Activated CD8-positive, alpha-beta T cell treated with anti-CD3 and anti-CD28 coated beads for 36 hours (primary cell): ENCODE data around the gene AFP. TPM values are rescaled to one million over a fixed set of nuclear protein-coding genes. Genes with fewer than 3 reads are reported as not detected.

ENCODE experiments used
- ATAC-seq: fragments of 200-7000 bp; cut with Tn5 transposase; one replicate; pipeline ENCODE4 v1.10.0; 2021; ENCODE audit warnings: mild to moderate bottlenecking, moderate library complexity
- CTCF ChIA-PET: fragments of 350-600 bp; sonication (Branson Sonifier 250); formaldehyde crosslinking; loops from one replicate; lab custom pipeline; 2021; ENCODE audit warnings: antibody characterized with exemption; lab: Charles Lee
- POLR2A ChIA-PET: fragments of 350-600 bp; sonication (Branson Sonifier 250); formaldehyde crosslinking; loops from one replicate; lab custom pipeline; 2021; ENCODE audit warnings: antibody characterized with exemption; lab: Charles Lee
- DNase-seq: peaks from one replicate; pipeline ENCODE4 v3.0.0-alpha.2; 2020
- H3K27ac Mint-ChIP-seq: one replicate; pipeline ENCODE4 v1.8.0; 2021; ENCODE audit warnings: mild to moderate bottlenecking, mixed read lengths
- H3K27me3 Mint-ChIP-seq: one replicate; pipeline ENCODE4 v1.8.0; 2021; ENCODE audit warnings: mixed read lengths
- H3K36me3 Mint-ChIP-seq: one replicate; pipeline ENCODE4 v1.8.0; 2021; ENCODE audit warnings: low read depth, mixed read lengths
- H3K4me1 Mint-ChIP-seq: one replicate; pipeline ENCODE4 v1.8.0; 2021; ENCODE audit warnings: low read depth, mixed read lengths
- H3K4me3 Mint-ChIP-seq: one replicate; pipeline ENCODE4 v1.8.0; 2021; ENCODE audit warnings: mild to moderate bottlenecking, moderate library complexity, mixed read lengths
- H3K9me3 Mint-ChIP-seq: one replicate; pipeline ENCODE4 v1.8.0; 2021; ENCODE audit warnings: mixed read lengths
- intact Hi-C: fragments of 100-400 bp; cut with micrococcal nuclease; formaldehyde crosslinking; loops from one replicate; pipeline ENCODE4 v1.10.0; 2022
- total RNA-seq, 2 experiments: library from RNA; stranded (reverse); gene quantifications; one replicate each; pipeline ENCODE4 v1.2.3, GENCODE V29; 2021
- TF ChIP-seq, protein P1 (sequence below): fragments of 200-600 bp; IDR thresholded peaks from one replicate; pipeline ENCODE4 v1.8.0; 2022; ENCODE audit warnings: antibody characterized with exemption, mild to moderate bottlenecking

Gene AFP
- total RNA-seq, 2 experiments from 2014 or later = not detected

DNA sequence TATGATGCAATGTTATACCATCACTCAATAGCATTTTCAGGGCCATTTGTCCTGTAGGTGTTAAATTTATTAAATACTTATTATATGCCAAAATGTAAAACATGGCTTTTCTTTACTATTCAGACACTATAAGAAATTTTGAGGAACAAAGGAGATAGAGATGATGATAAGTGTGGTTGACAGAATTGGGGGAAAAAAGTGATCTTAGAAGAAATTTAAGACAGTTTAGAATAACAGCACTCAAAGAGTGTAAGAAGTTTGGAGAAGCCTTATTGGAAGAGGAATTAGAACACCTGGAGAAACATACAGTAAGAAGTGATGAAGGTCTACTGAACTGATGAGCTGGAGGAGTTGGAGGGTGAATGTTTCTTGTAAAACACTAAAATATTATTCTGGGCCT lies 12.8 kb upstream of the AFP start:
- Mint-ChIP-seq H3K27ac (no peak overlapping the region), H3K9me3 (no peaks in the 10 kb centered on the region), H3K4me1 (no peaks in the 10 kb centered on the region), H3K4me3 (no peak overlapping the region), H3K27me3 (peaks cover 3% of the 10 kb centered on the region), H3K36me3 (no peaks in the 10 kb centered on the region)
- ATAC-seq (no peak), DNase-seq (no peak)
- TF ChIP-seq, protein P1, sequence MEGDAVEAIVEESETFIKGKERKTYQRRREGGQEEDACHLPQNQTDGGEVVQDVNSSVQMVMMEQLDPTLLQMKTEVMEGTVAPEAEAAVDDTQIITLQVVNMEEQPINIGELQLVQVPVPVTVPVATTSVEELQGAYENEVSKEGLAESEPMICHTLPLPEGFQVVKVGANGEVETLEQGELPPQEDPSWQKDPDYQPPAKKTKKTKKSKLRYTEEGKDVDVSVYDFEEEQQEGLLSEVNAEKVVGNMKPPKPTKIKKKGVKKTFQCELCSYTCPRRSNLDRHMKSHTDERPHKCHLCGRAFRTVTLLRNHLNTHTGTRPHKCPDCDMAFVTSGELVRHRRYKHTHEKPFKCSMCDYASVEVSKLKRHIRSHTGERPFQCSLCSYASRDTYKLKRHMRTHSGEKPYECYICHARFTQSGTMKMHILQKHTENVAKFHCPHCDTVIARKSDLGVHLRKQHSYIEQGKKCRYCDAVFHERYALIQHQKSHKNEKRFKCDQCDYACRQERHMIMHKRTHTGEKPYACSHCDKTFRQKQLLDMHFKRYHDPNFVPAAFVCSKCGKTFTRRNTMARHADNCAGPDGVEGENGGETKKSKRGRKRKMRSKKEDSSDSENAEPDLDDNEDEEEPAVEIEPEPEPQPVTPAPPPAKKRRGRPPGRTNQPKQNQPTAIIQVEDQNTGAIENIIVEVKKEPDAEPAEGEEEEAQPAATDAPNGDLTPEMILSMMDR = no peak
- POLR2A ChIA-PET = no interaction called here
- intact Hi-C loops = no loop called here
- CTCF ChIA-PET = interaction anchor here (1.4 kb wide), 1 partner anchor 23 kb away, joined by 3 read pairs; no protein-coding TSS in a partner anchor

DNA sequence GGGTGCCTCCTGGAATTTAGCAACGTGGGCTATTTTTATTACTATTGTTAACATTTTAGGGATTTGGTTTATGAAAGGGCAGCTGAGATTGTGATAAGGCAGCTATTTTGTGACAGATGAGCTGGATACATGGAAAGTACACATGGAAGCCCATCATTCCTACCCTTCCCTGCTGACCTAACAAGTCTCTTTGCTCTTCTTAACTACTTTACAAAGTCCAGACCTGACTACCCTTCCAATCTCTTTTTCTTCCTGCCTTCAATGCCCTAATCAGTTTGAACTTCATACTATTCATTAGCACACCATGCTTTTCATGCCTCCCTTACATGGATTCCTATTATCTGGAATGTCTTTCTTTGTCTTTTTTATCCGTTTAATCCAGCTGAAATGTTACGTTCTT lies 9.4 kb upstream of the AFP start:
- TF ChIP-seq, protein P1 = no peak
- Mint-ChIP-seq H3K9me3 (no peaks in the 10 kb centered on the region), H3K4me1 (no peaks in the 10 kb centered on the region), H3K27ac (no peak overlapping the region), H3K36me3 (no peaks in the 10 kb centered on the region), H3K4me3 (no peak overlapping the region), H3K27me3 (peaks cover 6% of the 10 kb centered on the region)
- ChIA-PET CTCF (no interaction called here), POLR2A (no interaction called here)
- ATAC-seq (no peak), DNase-seq (no peak)
- intact Hi-C loops = no loop called here

DNA sequence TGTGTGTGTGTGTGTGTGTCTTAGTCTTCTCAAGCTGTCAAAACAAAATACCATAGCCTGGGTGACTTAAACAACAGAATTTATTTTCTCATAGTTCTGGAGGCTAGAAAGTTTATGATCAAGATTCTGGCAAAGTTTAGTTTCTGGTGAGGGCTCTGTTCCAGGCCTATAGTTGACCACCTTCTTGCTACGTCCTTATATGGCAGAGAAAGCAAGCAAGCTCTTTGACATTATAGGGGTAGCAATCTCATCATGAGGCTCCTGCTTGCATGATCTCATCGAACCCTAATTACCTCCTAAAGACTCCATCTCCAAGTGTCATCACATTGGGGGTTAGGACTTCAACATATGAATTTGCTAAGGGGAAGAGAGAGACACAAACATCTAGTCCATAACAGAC lies 6.9 kb upstream of the AFP start:
- H3K36me3 Mint-ChIP-seq = no peaks in the 10 kb centered on the region
- no peak for DNase-seq
- no peak for ATAC-seq
- ChIA-PET POLR2A (no interaction called here), CTCF (no interaction called here)
- H3K27ac Mint-ChIP-seq = no peak overlapping the region
- H3K9me3 Mint-ChIP-seq = no peaks in the 10 kb centered on the region
- no peak overlapping the region for H3K4me3 Mint-ChIP-seq
- TF ChIP-seq, protein P1 = no peak
- H3K27me3 Mint-ChIP-seq = peaks cover 6% of the 10 kb centered on the region
- no peaks in the 10 kb centered on the region for H3K4me1 Mint-ChIP-seq
- intact Hi-C loops = no loop called here

DNA sequence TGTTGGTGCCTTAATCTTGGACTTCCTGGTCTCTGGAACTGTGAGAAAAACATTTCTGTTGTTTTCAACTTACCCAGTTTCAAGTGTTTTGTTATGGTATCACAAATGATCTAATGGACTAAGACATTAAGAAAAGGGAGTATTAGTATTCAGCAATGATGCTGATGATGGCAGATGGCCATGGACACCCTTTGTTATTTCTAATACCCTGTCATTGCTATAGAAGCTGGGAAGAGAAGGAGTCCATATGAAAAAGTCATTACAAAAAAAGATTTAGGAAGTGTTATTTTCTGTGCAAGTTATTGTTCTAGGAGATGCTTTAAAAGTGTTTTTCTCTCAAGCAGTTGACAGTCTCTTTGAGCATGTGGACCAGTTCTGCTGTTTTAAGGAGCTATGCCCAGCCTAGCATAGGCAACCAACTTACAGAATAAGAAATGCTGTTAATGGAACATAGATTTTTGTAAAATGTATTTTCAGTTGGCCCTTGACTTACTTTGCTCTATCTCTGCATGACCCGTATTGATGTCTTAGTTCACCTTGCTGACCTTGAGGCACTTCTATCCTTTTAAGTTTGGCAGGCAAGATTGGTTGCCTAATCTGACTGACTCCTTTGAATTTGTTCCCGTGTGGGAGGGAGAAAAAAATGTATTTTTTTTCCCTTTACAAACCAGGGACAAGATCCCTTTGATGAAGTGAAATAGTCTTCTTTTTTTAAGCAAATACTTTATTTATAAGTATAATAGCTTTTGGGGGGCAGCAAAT lies 6.0 kb upstream of the AFP start:
- Mint-ChIP-seq H3K9me3 (no peaks in the 10 kb centered on the region), H3K36me3 (no peaks in the 10 kb centered on the region), H3K4me1 (no peaks in the 10 kb centered on the region), H3K27me3 (peaks cover 8% of the 10 kb centered on the region), H3K27ac (no peak overlapping the region), H3K4me3 (no peak overlapping the region)
- TF ChIP-seq, protein P1 = no peak
- ATAC-seq (no peak), DNase-seq (no peak)
- ChIA-PET CTCF (interaction anchor here (1.1 to 6.4 kb wide), 2 partner anchors 10 to 15 kb away, joined by 3 to 39 read pairs; no protein-coding TSS in a partner anchor), POLR2A (no interaction called here)
- intact Hi-C loops = no loop called here

DNA sequence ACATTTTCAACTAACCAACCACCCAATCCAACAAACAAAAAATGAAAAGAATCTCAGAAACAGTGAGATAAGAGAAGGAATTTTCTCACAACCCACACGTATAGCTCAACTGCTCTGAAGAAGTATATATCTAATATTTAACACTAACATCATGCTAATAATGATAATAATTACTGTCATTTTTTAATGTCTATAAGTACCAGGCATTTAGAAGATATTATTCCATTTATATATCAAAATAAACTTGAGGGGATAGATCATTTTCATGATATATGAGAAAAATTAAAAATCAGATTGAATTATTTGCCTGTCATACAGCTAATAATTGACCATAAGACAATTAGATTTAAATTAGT lies 4.2 kb upstream of the AFP start:
- Mint-ChIP-seq H3K9me3 (no peaks in the 10 kb centered on the region), H3K4me1 (no peaks in the 10 kb centered on the region), H3K36me3 (no peaks in the 10 kb centered on the region), H3K27me3 (peaks cover 7% of the 10 kb centered on the region), H3K4me3 (no peak overlapping the region), H3K27ac (no peak overlapping the region)
- ChIA-PET CTCF (interaction anchor here (1.4 to 6.4 kb wide), 2 partner anchors 13 to 91 kb away, joined by 4 to 39 read pairs; no protein-coding TSS in a partner anchor), POLR2A (no interaction called here)
- intact Hi-C loops = no loop called here
- no peak for ATAC-seq
- TF ChIP-seq, protein P1 = no peak
- no peak for DNase-seq
